Measurements from ENCODE around the gene SREBF1. TPM values are rescaled to one million over a fixed set of nuclear protein-coding genes. Genes with fewer than 3 reads are reported as not detected.

The SREBF1 gene
- total and polyA plus RNA-seq, 2 of the 8 experiments (the other 6 are each of a cell fraction or from before 2014, with no cell fraction given): 28.6 to 70.8 TPM

- no peak for TF ChIP-seq CHD7 (IDR thresholded peaks at IDR 0.05; ENCODE audit: insufficient replicate concordance, low read length)
- no peak for TF ChIP-seq TCF12 (IDR thresholded peaks at IDR 0.05; ENCODE audit: low read depth, low read length)
- no peak for TF ChIP-seq YY1 (IDR thresholded peaks at IDR 0.05; ENCODE audit: low read depth, low read length)
These were observed 14.6 kb upstream of the SREBF1 start (continued) for GRCh38 chr17:17851103-17852002.
